CD14-positive monocyte (primary cell): ENCODE data around the gene SUCO. TPM values are rescaled to one million over a fixed set of nuclear protein-coding genes. Genes with fewer than 3 reads are reported as not detected.
A peak's percentile ranks its signal among the peaks of the same experiment; 100 is the strongest.

Source experiments
- DNase-seq, 3 donors: peaks; one replicate each; pipeline ENCODE4 v3.0.0-alpha.2; 2011 to 2022
- H2AFZ ChIP-seq: 2 replicates; pipeline ENCODE4 v1.6.0; 2012; ENCODE audit warnings: mild to moderate bottlenecking, low read depth, low read length, inconsistent platforms; ENCODE audit not compliant: insufficient read depth, poor library complexity, severe bottlenecking
- H3K27ac ChIP-seq, 2 donors: 1 replicate in 1 of 2; 2 replicates in 1 of 2; pipeline ENCODE4 v1.5.1; 2012 to 2013; ENCODE audit warnings: low read length in 2 of 2, control low read depth in 1 of 2, inconsistent platforms in 1 of 2, low read depth in 1 of 2, mild to moderate bottlenecking in 1 of 2
- H3K27me3 ChIP-seq, 2 donors: one replicate each; pipeline versions ENCODE4 v1.6.0 to v1.6.1; 2011 to 2013; ENCODE audit warnings: low read length in 2 of 2; ENCODE audit not compliant: control insufficient read depth in 2 of 2, insufficient read depth in 2 of 2
- H3K36me3 ChIP-seq, 2 donors: replicated peaks in 1 of 2; 1 replicate in 1 of 2; 2 replicates in 1 of 2; pipeline versions ENCODE4 v1.5.1 to v1.6.1; 2012 to 2013; ENCODE audit warnings: low read length in 2 of 2, control low read depth in 1 of 2, inconsistent platforms in 1 of 2, mild to moderate bottlenecking in 1 of 2; ENCODE audit not compliant: insufficient read depth in 2 of 2, control insufficient read depth in 1 of 2
- H3K4me1 ChIP-seq, 2 donors: 1 replicate in 1 of 2; 2 replicates in 1 of 2; pipeline versions ENCODE4 v1.5.1 to v1.6.1; 2012 to 2013; ENCODE audit warnings: low read length in 2 of 2, control low read depth in 1 of 2, inconsistent platforms in 1 of 2, mild to moderate bottlenecking in 1 of 2, moderate library complexity in 1 of 2; ENCODE audit not compliant: insufficient read depth in 2 of 2, control insufficient read depth in 1 of 2
- H3K4me2 ChIP-seq: replicated peaks from 2 replicates; pipeline ENCODE3; 2012; ENCODE audit warnings: low read length, moderate library complexity, mild to moderate bottlenecking; ENCODE audit not compliant: poor library complexity, severe bottlenecking; ENCODE audit errors: extremely low read depth
- H3K4me3 ChIP-seq, 3 experiments: fragments of 200-600 bp in 1 of 3; sonication (generic) in 1 of 3; replicated peaks in 1 of 3; 1 replicate in 2 of 3; 2 replicates in 1 of 3; pipeline ENCODE4 v1.5.1; 2011 to 2013; ENCODE audit warnings: low read length in 3 of 3, mild to moderate bottlenecking in 3 of 3, control low read depth in 2 of 3, low read depth in 2 of 3, inconsistent platforms in 1 of 3, moderate library complexity in 1 of 3
- H3K79me2 ChIP-seq: 2 replicates; pipeline ENCODE4 v1.6.0; 2012; ENCODE audit warnings: mild to moderate bottlenecking, control low read depth, inconsistent platforms, low read length, moderate library complexity; ENCODE audit not compliant: insufficient read depth
- H3K9ac ChIP-seq: 2 replicates; pipeline ENCODE4 v1.6.0; 2017; ENCODE audit warnings: low read length, mild to moderate bottlenecking; ENCODE audit not compliant: insufficient read depth, poor library complexity, severe bottlenecking
- H3K9me3 ChIP-seq, 2 donors: replicated peaks in 1 of 2; 1 replicate in 1 of 2; 2 replicates in 1 of 2; pipeline versions ENCODE4 v1.5.1 to v1.6.1; 2012 to 2013; ENCODE audit warnings: low read length in 2 of 2, control low read depth in 1 of 2; ENCODE audit not compliant: control insufficient read depth in 1 of 2, insufficient read depth in 1 of 2
- H4K20me1 ChIP-seq: 2 replicates; pipeline ENCODE4 v1.6.0; 2012; ENCODE audit warnings: mild to moderate bottlenecking, low read length, control low read depth, moderate library complexity; ENCODE audit not compliant: insufficient read depth
- H3K27ac Mint-ChIP-seq, 7 donors: one replicate each; pipeline ENCODE4 v1.8.0; 2020; ENCODE audit warnings: mild to moderate bottlenecking in 7 of 7, mixed read lengths in 7 of 7, moderate library complexity in 6 of 7, inconsistent platforms in 2 of 7
- H3K27me3 Mint-ChIP-seq, 3 donors: one replicate each; pipeline ENCODE4 v1.8.0; 2021 to 2022; ENCODE audit warnings: low read depth in 3 of 3, mild to moderate bottlenecking in 3 of 3, mixed read lengths in 3 of 3, moderate library complexity in 3 of 3, inconsistent platforms in 1 of 3
- H3K36me3 Mint-ChIP-seq, 2 donors: one replicate each; pipeline ENCODE4 v1.8.0; 2020; ENCODE audit warnings: mixed read lengths in 2 of 2, inconsistent platforms in 1 of 2, mild to moderate bottlenecking in 1 of 2
- H3K4me1 Mint-ChIP-seq: one replicate; pipeline ENCODE4 v1.8.0; 2020; ENCODE audit warnings: mild to moderate bottlenecking, mixed read lengths
- H3K4me3 Mint-ChIP-seq, 2 donors: one replicate each; pipeline ENCODE4 v1.8.0; 2020; ENCODE audit warnings: mild to moderate bottlenecking in 2 of 2, mixed read lengths in 2 of 2, moderate library complexity in 1 of 2
- H3K9me3 Mint-ChIP-seq, 7 donors: one replicate each; pipeline ENCODE4 v1.8.0; 2020 to 2022; ENCODE audit warnings: mixed read lengths in 7 of 7, mild to moderate bottlenecking in 6 of 7, moderate library complexity in 6 of 7, inconsistent platforms in 2 of 7
- CTCF ChIP-seq: fragments of 200-600 bp; IDR thresholded peaks from one replicate; pipeline ENCODE4 v1.8.0; 2022; ENCODE audit warnings: antibody characterized with exemption, mild to moderate bottlenecking
- WGBS: methylation state at CpG from one replicate; pipeline ENCODE4 v1.1.5; 2013; ENCODE audit warnings: missing lambda C conversion rate; ENCODE audit not compliant: insufficient coverage; 5-methylcytosine and 5-hydroxymethylcytosine counted together
- intact Hi-C, 2 donors: fragments of 100-400 bp; cut with micrococcal nuclease; formaldehyde crosslinking; loops; one replicate each; pipeline versions ENCODE4 v1.15.0 to v1.15.1; 2023
- polyA plus RNA-seq, 3 donors: library from polyadenylated mRNA; depleted of rRNA in 1 of 3; unstranded in 2 of 3; stranded (reverse) in 1 of 3; fragments of 300-500 nt in 2 of 3; fragments of >200 nt in 1 of 3; fragmentation: Illumina TruSeq in 2 of 3; gene quantifications; 1 replicate in 2 of 3; 2 replicates in 1 of 3; pipeline ENCODE4 v1.2.3, GENCODE V29; 2012 to 2021

Gene SUCO
- polyA plus RNA-seq, 3 donors, result 6.8 to 8.5 (median 6.8) TPM

GRCh38 chr1:172629638-172630037 lies 96.7 kb downstream of the SUCO start:
- H2AFZ ChIP-seq, result no peak overlapping the region
- no CpG with 5 or more reads among the region's 2 CpGs for WGBS
- peaks cover 26 to 29% of the 10 kb centered on the region in 2 donors for H3K4me1 ChIP-seq
- H3K4me2 ChIP-seq, result no peak overlapping the region
- H3K9ac ChIP-seq, result no peak overlapping the region
- no peak overlapping the region for H3K4me3 ChIP-seq
- no peak for TF ChIP-seq CTCF
- Mint-ChIP-seq H3K27ac (peak overlapping the region in 3 of 7 donors; percentile 4 to 77 (median 64)), H3K36me3 (no peaks in the 10 kb centered on the region), H3K27me3 (peaks cover 0 to 2% (median 1%) of the 10 kb centered on the region in 3 donors), H3K9me3 (no peaks in the 10 kb centered on the region), H3K4me1 (peaks cover 32% of the 10 kb centered on the region), H3K4me3 (peak overlapping the region in 1 of 2 donors; percentile 19)
- DNase-seq, result no peak
- no peaks in the 10 kb centered on the region for H3K79me2 ChIP-seq
- H3K36me3 ChIP-seq, result no peaks in the 10 kb centered on the region
- H3K9me3 ChIP-seq, result no peaks in the 10 kb centered on the region
- H3K27ac ChIP-seq, result no peak overlapping the region
- H4K20me1 ChIP-seq, result no peaks in the 10 kb centered on the region
- no peaks in the 10 kb centered on the region for H3K27me3 ChIP-seq
- intact Hi-C loops, result no loop called here

GRCh38 chr1:172630056-172630818 lies 97.3 kb downstream of the SUCO start:
- 100% methylated on average over 4 of the region's 11 CpGs for WGBS

More at GRCh38 chr1:172630056-172630818, 97.3 kb downstream of the SUCO start:
- no peak overlapping the region for H3K4me2 ChIP-seq
- H3K9ac ChIP-seq, result no peak overlapping the region
- H3K36me3 ChIP-seq, result no peaks in the 10 kb centered on the region
- H3K79me2 ChIP-seq, result no peaks in the 10 kb centered on the region
- Mint-ChIP-seq H3K36me3 (no peaks in the 10 kb centered on the region), H3K4me3 (no peak overlapping the region), H3K27ac (peak overlapping the region in 2 of 7 donors; percentile 4 to 64), H3K9me3 (no peaks in the 10 kb centered on the region), H3K27me3 (peaks cover 0 to 2% (median 1%) of the 10 kb centered on the region in 3 donors), H3K4me1 (peaks cover 29% of the 10 kb centered on the region)
- TF ChIP-seq CTCF, result no peak
- no peak overlapping the region for H3K4me3 ChIP-seq
- no peak overlapping the region for H2AFZ ChIP-seq
- no peaks in the 10 kb centered on the region for H3K9me3 ChIP-seq
- intact Hi-C loops, result no loop called here
- no peak overlapping the region for H3K27ac ChIP-seq
- peak in 2 of 3 donors; percentile 41 to 56 for DNase-seq
- no peaks in the 10 kb centered on the region for H3K27me3 ChIP-seq
- no peaks in the 10 kb centered on the region for H4K20me1 ChIP-seq
- peaks cover 23 to 25% of the 10 kb centered on the region in 2 donors for H3K4me1 ChIP-seq
